ENCODE results near the gene MAP2K5.
A peak's percentile ranks its signal among the peaks of the same experiment; 100 is the strongest.

The MAP2K5 gene

DNA sequence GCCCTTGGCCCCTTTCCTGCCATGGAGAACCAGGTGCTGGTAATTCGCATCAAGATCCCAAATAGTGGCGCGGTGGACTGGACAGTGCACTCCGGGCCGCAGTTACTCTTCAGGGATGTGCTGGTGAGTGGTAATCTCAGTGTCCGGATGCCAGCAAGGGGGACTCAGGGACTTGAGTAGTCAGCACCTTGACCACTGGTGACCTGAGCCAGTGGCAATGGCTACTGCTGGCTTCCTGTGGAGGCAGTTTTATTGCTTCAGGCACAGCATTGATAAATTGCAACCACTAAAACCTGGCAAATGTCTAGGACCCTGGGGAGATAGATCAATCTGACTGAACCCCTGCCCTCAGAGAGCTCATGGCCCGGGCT lies 830 bp downstream of the MAP2K5 start (continued):
- TF ChIP-seq, protein P1, sequence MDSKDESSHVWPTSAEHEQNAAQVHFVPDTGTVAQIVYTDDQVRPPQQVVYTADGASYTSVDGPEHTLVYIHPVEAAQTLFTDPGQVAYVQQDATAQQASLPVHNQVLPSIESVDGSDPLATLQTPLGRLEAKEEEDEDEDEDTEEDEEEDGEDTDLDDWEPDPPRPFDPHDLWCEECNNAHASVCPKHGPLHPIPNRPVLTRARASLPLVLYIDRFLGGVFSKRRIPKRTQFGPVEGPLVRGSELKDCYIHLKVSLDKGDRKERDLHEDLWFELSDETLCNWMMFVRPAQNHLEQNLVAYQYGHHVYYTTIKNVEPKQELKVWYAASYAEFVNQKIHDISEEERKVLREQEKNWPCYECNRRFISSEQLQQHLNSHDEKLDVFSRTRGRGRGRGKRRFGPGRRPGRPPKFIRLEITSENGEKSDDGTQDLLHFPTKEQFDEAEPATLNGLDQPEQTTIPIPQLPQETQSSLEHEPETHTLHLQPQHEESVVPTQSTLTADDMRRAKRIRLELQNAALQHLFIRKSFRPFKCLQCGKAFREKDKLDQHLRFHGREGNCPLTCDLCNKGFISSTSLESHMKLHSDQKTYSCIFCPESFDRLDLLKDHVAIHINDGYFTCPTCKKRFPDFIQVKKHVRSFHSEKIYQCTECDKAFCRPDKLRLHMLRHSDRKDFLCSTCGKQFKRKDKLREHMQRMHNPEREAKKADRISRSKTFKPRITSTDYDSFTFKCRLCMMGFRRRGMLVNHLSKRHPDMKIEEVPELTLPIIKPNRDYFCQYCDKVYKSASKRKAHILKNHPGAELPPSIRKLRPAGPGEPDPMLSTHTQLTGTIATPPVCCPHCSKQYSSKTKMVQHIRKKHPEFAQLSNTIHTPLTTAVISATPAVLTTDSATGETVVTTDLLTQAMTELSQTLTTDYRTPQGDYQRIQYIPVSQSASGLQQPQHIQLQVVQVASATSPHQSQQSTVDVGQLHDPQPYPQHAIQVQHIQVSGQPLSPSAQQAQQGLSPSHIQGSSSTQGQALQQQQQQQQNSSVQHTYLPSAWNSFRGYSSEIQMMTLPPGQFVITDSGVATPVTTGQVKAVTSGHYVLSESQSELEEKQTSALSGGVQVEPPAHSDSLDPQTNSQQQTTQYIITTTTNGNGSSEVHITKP (tag by site-specific recombination; IDR thresholded peaks at IDR 0.05), result 0 out of 2 replicates have a peak, but pooled peaks have one; percentile 7
- TF ChIP-seq ZNF791 (tag by site-specific recombination; IDR thresholded peaks at IDR 0.05) (no peak), IKZF3 (tag by site-specific recombination; IDR thresholded peaks at IDR 0.05) (no peak), ZNF214 (tag by site-specific recombination; IDR thresholded peaks at IDR 0.05; ENCODE audit: borderline replicate concordance) (no peak), ZNF561 (tag by site-specific recombination; IDR thresholded peaks at IDR 0.05; ENCODE audit: borderline replicate concordance) (no peak), ZNF146 (tag by site-specific recombination; IDR thresholded peaks at IDR 0.05) (no peak), ZNF529 (tag by site-specific recombination; IDR thresholded peaks at IDR 0.05; ENCODE audit: insufficient replicate concordance) (no peak), ZNF664 (tag by site-specific recombination; IDR thresholded peaks at IDR 0.05) (no peak), ZNF548 (tag by site-specific recombination; IDR thresholded peaks at IDR 0.05) (no peak), ZNF596 (tag by site-specific recombination; IDR thresholded peaks at IDR 0.05) (no peak; the same call in 1 of the 2 replicates), ZIC2 (tag by site-specific recombination; IDR thresholded peaks at IDR 0.05) (peak; percentile 50), ZNF747 (tag by site-specific recombination; IDR thresholded peaks at IDR 0.05) (no peak), ZBTB48 (tag by site-specific recombination; IDR thresholded peaks at IDR 0.05) (0 out of 2 replicates have a peak, but pooled peaks have one; percentile 6), ZNF626 (tag by site-specific recombination; IDR thresholded peaks at IDR 0.05) (no peak), ZNF16 (tag by site-specific recombination; IDR thresholded peaks at IDR 0.05; ENCODE audit: low read depth) (no peak), ZFP41 (tag by site-specific recombination; IDR thresholded peaks at IDR 0.05; ENCODE audit: borderline replicate concordance) (no peak), FEZF1 (tag by site-specific recombination; IDR thresholded peaks at IDR 0.05) (peak; percentile 47; the same call in 1 of the 2 replicates), ZNF623 (tag by site-specific recombination; IDR thresholded peaks at IDR 0.05) (no peak), ZNF155 (tag by site-specific recombination; IDR thresholded peaks at IDR 0.05) (no peak), ZNF558 (tag by site-specific recombination; IDR thresholded peaks at IDR 0.05) (no peak), ZNF585B (tag by site-specific recombination; IDR thresholded peaks at IDR 0.05) (no peak), ZNF514 (tag by site-specific recombination; IDR thresholded peaks at IDR 0.05) (no peak), YY1 (tag by site-specific recombination; IDR thresholded peaks at IDR 0.05) (no peak; the same call in 1 of the 2 replicates), ZNF510 (tag by site-specific recombination; IDR thresholded peaks at IDR 0.05; ENCODE audit: insufficient replicate concordance) (no peak), ZNF335 (tag by site-specific recombination; conservative IDR thresholded peaks at IDR 0.05) (peak; percentile 24), SCRT1 (tag by site-specific recombination; IDR thresholded peaks at IDR 0.05; ENCODE audit: borderline replicate concordance) (no peak), ZNF24 (tag by site-specific recombination; IDR thresholded peaks at IDR 0.05) (0 out of 2 replicates have a peak, but pooled peaks have one; percentile 13), ZNF610 (tag by site-specific recombination; IDR thresholded peaks at IDR 0.05; ENCODE audit: borderline replicate concordance) (no peak), ZSCAN23 (tag by site-specific recombination; IDR thresholded peaks at IDR 0.05) (no peak), ZNF423 (tag by site-specific recombination; IDR thresholded peaks at IDR 0.05) (0 out of 2 replicates have a peak, but pooled peaks have one; percentile 13), ZNF169 (tag by site-specific recombination; IDR thresholded peaks at IDR 0.05) (no peak), ZNF549 (tag by site-specific recombination; IDR thresholded peaks at IDR 0.05) (no peak), ZNF354C (tag by site-specific recombination; IDR thresholded peaks at IDR 0.05; ENCODE audit: borderline replicate concordance, low read depth) (no peak), SCRT2 (tag by site-specific recombination; IDR thresholded peaks at IDR 0.05) (no peak), ZNF544 (tag by site-specific recombination; IDR thresholded peaks at IDR 0.05) (no peak), OSR2 (tag by site-specific recombination; IDR thresholded peaks at IDR 0.05) (peak; percentile 98)
- TF ChIP-seq, protein P2, sequence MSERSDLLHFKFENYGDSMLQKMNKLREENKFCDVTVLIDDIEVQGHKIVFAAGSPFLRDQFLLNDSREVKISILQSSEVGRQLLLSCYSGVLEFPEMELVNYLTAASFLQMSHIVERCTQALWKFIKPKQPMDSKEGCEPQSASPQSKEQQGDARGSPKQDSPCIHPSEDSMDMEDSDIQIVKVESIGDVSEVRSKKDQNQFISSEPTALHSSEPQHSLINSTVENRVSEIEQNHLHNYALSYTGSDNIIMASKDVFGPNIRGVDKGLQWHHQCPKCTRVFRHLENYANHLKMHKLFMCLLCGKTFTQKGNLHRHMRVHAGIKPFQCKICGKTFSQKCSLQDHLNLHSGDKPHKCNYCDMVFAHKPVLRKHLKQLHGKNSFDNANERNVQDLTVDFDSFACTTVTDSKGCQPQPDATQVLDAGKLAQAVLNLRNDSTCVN (tag by site-specific recombination; optimal IDR thresholded peaks at IDR 0.05), result no peak
- TF ChIP-seq, protein P3, sequence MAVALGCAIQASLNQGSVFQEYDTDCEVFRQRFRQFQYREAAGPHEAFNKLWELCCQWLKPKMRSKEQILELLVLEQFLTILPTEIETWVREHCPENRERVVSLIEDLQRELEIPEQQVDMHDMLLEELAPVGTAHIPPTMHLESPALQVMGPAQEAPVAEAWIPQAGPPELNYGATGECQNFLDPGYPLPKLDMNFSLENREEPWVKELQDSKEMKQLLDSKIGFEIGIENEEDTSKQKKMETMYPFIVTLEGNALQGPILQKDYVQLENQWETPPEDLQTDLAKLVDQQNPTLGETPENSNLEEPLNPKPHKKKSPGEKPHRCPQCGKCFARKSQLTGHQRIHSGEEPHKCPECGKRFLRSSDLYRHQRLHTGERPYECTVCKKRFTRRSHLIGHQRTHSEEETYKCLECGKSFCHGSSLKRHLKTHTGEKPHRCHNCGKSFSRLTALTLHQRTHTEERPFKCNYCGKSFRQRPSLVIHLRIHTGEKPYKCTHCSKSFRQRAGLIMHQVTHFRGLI (tag by site-specific recombination; IDR thresholded peaks at IDR 0.05), result no peak
